ENCODE data around the gene KLHL25.

Gene KLHL25

DNA sequence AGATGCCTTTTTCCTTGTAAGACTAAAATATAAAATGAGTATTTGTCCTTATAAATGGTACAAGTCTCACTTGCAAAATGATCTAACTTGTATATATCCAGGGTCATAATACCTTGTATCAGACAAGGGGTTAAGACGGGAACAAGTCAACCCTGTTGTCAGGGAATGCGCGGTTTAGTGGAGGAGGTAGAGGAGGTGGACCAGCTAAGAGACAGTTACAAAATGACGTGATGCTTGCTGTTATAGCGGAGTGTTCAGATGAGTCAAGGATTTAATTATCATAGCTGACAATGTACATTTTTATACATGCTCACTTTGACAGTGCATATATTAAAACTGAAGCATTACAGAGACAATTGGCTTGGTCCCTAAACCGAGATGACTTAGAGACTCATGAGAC lies 26.8 kb upstream of the KLHL25 start:
- Histone ChIP-seq H3K4me1 (ENCODE audit: control insufficient read depth in 1 of 2, insufficient read depth in 2 of 2, low read length in 2 of 2) (no peaks in the 10 kb centered on the region), H3K79me2 (ENCODE audit: control insufficient read depth, insufficient read depth, low read length, poor library complexity) (no peaks in the 10 kb centered on the region), H2BK120ac (ENCODE audit: insufficient read depth, low read length, poor library complexity) (no peak overlapping the region), H2BK5ac (ENCODE audit: low read depth, low read length, poor library complexity) (no peak overlapping the region), H2BK12ac (ENCODE audit: low read length) (no peak overlapping the region), H3K4me2 (ENCODE audit: low read length) (no peak overlapping the region), H3K9ac (ENCODE audit: low read length) (no peak overlapping the region), H3K27me3 (ENCODE audit: insufficient read depth, low read length) (no peaks in the 10 kb centered on the region), H3K4ac (ENCODE audit: low read depth, low read length) (no peak overlapping the region), H4K8ac (ENCODE audit: low read depth, low read length) (no peak overlapping the region), H3K27ac (ENCODE audit: low read depth, low read length) (no peak overlapping the region), H3K23ac (ENCODE audit: low read length) (no peak overlapping the region), H4K91ac (ENCODE audit: low read depth, low read length) (no peak overlapping the region), H2AK5ac (ENCODE audit: low read length) (no peak overlapping the region), H4K12ac (ENCODE audit: low read depth, low read length) (no peak overlapping the region), H3K14ac (ENCODE audit: low read length) (no peak overlapping the region), H2AFZ (ENCODE audit: insufficient read depth, low read length, poor library complexity) (no peak overlapping the region), H3K9me3 (ENCODE audit: insufficient read depth, low read depth, low read length) (no peaks in the 10 kb centered on the region), H3K36me3 (ENCODE audit: control insufficient read depth in 1 of 2, insufficient read depth in 2 of 2, low read length in 2 of 2) (no peaks in the 10 kb centered on the region), H3K79me1 (ENCODE audit: low read length) (no peaks in the 10 kb centered on the region), H3K4me3 (ENCODE audit: low read depth, low read length) (no peak overlapping the region), H3K18ac (ENCODE audit: low read length) (no peak overlapping the region)
- WGBS (ENCODE audit: extremely low coverage, insufficient coverage, insufficient read length): no CpG with 5 or more reads among the region's 6 CpGs
- no peak for DNase-seq

DNA sequence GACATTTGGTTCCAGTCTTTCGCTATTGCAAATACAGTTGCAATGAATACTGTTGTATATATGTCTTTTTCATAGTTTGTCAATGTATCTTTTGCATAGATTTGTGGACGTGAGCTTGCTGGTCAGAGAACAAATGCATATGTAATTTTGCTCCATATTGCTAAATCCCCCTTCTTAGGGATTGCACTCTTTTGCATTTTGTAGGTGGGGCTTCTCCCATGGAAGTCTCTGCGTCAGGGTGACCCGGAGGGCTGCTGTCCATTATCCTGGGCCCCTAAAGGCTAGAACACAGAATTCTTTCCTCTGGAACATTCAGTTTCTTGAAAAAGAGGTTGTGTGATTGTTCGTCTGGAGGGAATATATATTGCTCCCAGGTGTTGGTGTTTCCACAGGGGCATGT lies 25.2 kb upstream of the KLHL25 start:
- H3K4ac ChIP-seq (ENCODE audit: low read depth, low read length): no peak overlapping the region
- WGBS (ENCODE audit: extremely low coverage, insufficient coverage, insufficient read length): no CpG with 5 or more reads among the region's 5 CpGs
- no peak overlapping the region for H3K23ac ChIP-seq (ENCODE audit: low read length)
- no peak overlapping the region for H4K12ac ChIP-seq (ENCODE audit: low read depth, low read length)
- H3K9ac ChIP-seq (ENCODE audit: low read length): no peak overlapping the region
- H2BK12ac ChIP-seq (ENCODE audit: low read length): no peak overlapping the region
- no peaks in the 10 kb centered on the region for H3K36me3 ChIP-seq (ENCODE audit: control insufficient read depth in 1 of 2, insufficient read depth in 2 of 2, low read length in 2 of 2)
- no peak overlapping the region for H4K8ac ChIP-seq (ENCODE audit: low read depth, low read length)
- H2AK5ac ChIP-seq (ENCODE audit: low read length): no peak overlapping the region
- H3K79me2 ChIP-seq (ENCODE audit: control insufficient read depth, insufficient read depth, low read length, poor library complexity): no peaks in the 10 kb centered on the region
- H3K79me1 ChIP-seq (ENCODE audit: low read length): no peaks in the 10 kb centered on the region
- H4K91ac ChIP-seq (ENCODE audit: low read depth, low read length): no peak overlapping the region
- no peak for DNase-seq
- H3K9me3 ChIP-seq (ENCODE audit: insufficient read depth, low read depth, low read length): no peaks in the 10 kb centered on the region
- no peak overlapping the region for H3K4me3 ChIP-seq (ENCODE audit: low read depth, low read length)
- no peak overlapping the region for H2AFZ ChIP-seq (ENCODE audit: insufficient read depth, low read length, poor library complexity)
- no peak overlapping the region for H3K27ac ChIP-seq (ENCODE audit: low read depth, low read length)
- no peaks in the 10 kb centered on the region for H3K4me1 ChIP-seq (ENCODE audit: control insufficient read depth in 1 of 2, insufficient read depth in 2 of 2, low read length in 2 of 2)
- no peak overlapping the region for H2BK5ac ChIP-seq (ENCODE audit: low read depth, low read length, poor library complexity)
- no peak overlapping the region for H3K18ac ChIP-seq (ENCODE audit: low read length)
- H2BK120ac ChIP-seq (ENCODE audit: insufficient read depth, low read length, poor library complexity): no peak overlapping the region
- H3K4me2 ChIP-seq (ENCODE audit: low read length): no peak overlapping the region
- no peak overlapping the region for H3K14ac ChIP-seq (ENCODE audit: low read length)
- H3K27me3 ChIP-seq (ENCODE audit: insufficient read depth, low read length): no peaks in the 10 kb centered on the region

DNA sequence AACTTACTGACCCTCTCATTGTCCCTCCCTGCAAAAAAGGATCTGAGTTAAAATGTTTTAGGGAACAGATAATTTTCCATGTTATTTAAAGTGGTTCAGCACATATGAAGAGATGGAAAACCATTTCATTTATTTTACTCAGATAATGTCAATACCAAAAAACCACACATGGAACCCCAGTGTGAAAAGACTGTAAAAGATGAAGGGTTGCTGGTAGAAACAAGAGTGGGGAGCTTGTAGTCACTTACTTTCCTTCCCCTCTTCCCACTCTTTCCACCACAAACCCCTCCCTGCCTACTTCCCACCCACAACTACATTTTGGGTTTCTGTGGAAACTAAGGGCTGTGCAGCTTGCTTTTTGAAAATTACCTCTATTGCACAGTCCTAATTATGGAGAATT lies 18.5 kb upstream of the KLHL25 start:
- DNase-seq: no peak
- H4K8ac ChIP-seq (ENCODE audit: low read depth, low read length): no peak overlapping the region
- H3K27me3 ChIP-seq (ENCODE audit: insufficient read depth, low read length): no peaks in the 10 kb centered on the region
- no peak overlapping the region for H3K9ac ChIP-seq (ENCODE audit: low read length)
- no peak overlapping the region for H3K18ac ChIP-seq (ENCODE audit: low read length)
- no peak overlapping the region for H2BK12ac ChIP-seq (ENCODE audit: low read length)
- H2AFZ ChIP-seq (ENCODE audit: insufficient read depth, low read length, poor library complexity): no peak overlapping the region
- no peaks in the 10 kb centered on the region for H3K9me3 ChIP-seq (ENCODE audit: insufficient read depth, low read depth, low read length)
- H2BK5ac ChIP-seq (ENCODE audit: low read depth, low read length, poor library complexity): no peak overlapping the region
- H2BK120ac ChIP-seq (ENCODE audit: insufficient read depth, low read length, poor library complexity): no peak overlapping the region
- no peak overlapping the region for H4K12ac ChIP-seq (ENCODE audit: low read depth, low read length)
- no peaks in the 10 kb centered on the region for H3K79me1 ChIP-seq (ENCODE audit: low read length)
- H3K79me2 ChIP-seq (ENCODE audit: control insufficient read depth, insufficient read depth, low read length, poor library complexity): no peaks in the 10 kb centered on the region
- no peak overlapping the region for H3K4me3 ChIP-seq (ENCODE audit: low read depth, low read length)
- no peak overlapping the region for H3K4ac ChIP-seq (ENCODE audit: low read depth, low read length)
- H3K4me1 ChIP-seq (ENCODE audit: control insufficient read depth in 1 of 2, insufficient read depth in 2 of 2, low read length in 2 of 2): no peaks in the 10 kb centered on the region
- no peak overlapping the region for H3K23ac ChIP-seq (ENCODE audit: low read length)
- H3K4me2 ChIP-seq (ENCODE audit: low read length): no peak overlapping the region
- no peak overlapping the region for H3K27ac ChIP-seq (ENCODE audit: low read depth, low read length)
- H4K91ac ChIP-seq (ENCODE audit: low read depth, low read length): no peak overlapping the region
- no peaks in the 10 kb centered on the region for H3K36me3 ChIP-seq (ENCODE audit: control insufficient read depth in 1 of 2, insufficient read depth in 2 of 2, low read length in 2 of 2)
- no peak overlapping the region for H3K14ac ChIP-seq (ENCODE audit: low read length)
- H2AK5ac ChIP-seq (ENCODE audit: low read length): no peak overlapping the region

DNA sequence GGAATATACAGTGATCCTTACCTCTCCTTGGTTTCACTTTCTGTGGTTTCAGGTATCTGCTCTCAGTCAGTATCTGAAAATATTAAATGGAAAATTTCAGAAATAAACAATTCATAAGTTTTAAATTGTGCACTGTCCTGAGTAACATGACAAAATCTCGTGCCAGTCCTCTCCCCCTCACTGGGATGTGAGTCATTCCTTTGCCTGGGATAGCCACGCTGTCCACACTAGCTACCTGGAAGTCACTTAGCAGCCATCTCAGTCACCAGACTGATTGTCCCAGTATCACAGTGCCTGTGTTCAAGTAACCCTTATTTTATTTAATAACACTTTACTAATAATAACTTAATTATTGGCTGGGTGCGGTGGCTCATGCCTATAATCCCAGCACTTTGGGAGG lies 15.3 kb upstream of the KLHL25 start:
- Histone ChIP-seq H3K4ac (ENCODE audit: low read depth, low read length) (no peak overlapping the region), H3K79me2 (ENCODE audit: control insufficient read depth, insufficient read depth, low read length, poor library complexity) (no peaks in the 10 kb centered on the region), H3K36me3 (ENCODE audit: control insufficient read depth in 1 of 2, insufficient read depth in 2 of 2, low read length in 2 of 2) (no peaks in the 10 kb centered on the region), H2BK120ac (ENCODE audit: insufficient read depth, low read length, poor library complexity) (no peak overlapping the region), H3K4me1 (ENCODE audit: control insufficient read depth in 1 of 2, insufficient read depth in 2 of 2, low read length in 2 of 2) (no peaks in the 10 kb centered on the region), H3K4me3 (ENCODE audit: low read depth, low read length) (no peak overlapping the region), H4K91ac (ENCODE audit: low read depth, low read length) (no peak overlapping the region), H4K12ac (ENCODE audit: low read depth, low read length) (no peak overlapping the region), H3K14ac (ENCODE audit: low read length) (no peak overlapping the region), H3K27me3 (ENCODE audit: insufficient read depth, low read length) (no peaks in the 10 kb centered on the region), H3K27ac (ENCODE audit: low read depth, low read length) (no peak overlapping the region), H2AK5ac (ENCODE audit: low read length) (no peak overlapping the region), H3K9ac (ENCODE audit: low read length) (no peak overlapping the region), H3K18ac (ENCODE audit: low read length) (no peak overlapping the region), H2BK5ac (ENCODE audit: low read depth, low read length, poor library complexity) (no peak overlapping the region), H2AFZ (ENCODE audit: insufficient read depth, low read length, poor library complexity) (no peak overlapping the region), H4K8ac (ENCODE audit: low read depth, low read length) (no peak overlapping the region), H3K4me2 (ENCODE audit: low read length) (no peak overlapping the region), H3K9me3 (ENCODE audit: insufficient read depth, low read depth, low read length) (no peaks in the 10 kb centered on the region), H3K79me1 (ENCODE audit: low read length) (no peaks in the 10 kb centered on the region), H2BK12ac (ENCODE audit: low read length) (no peak overlapping the region), H3K23ac (ENCODE audit: low read length) (no peak overlapping the region)
- WGBS (ENCODE audit: extremely low coverage, insufficient coverage, insufficient read length): no CpG with 5 or more reads among the region's 3 CpGs
- no peak for DNase-seq

DNA sequence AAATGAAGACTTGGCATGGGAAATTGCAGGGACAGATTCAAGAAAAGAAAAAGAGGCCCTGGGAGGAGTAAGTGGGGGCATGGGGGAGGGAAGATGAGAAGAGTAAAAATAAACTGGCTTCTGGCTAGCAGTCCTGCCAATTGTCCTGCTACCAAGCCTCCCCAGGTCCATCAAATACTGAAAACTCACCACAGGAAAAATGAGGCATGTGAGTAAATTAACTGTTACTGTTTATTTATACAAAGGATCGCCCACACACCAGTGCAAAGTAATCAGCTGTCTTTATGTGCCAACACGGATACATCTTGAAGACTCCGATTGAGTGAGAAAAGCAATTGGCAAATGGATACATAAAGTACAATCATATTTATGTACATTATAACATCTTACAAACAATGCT lies 10.7 kb upstream of the KLHL25 start:
- Histone ChIP-seq H3K9me3 (ENCODE audit: insufficient read depth, low read depth, low read length) (peaks cover 2% of the 10 kb centered on the region), H3K4me2 (ENCODE audit: low read length) (no peak overlapping the region), H3K18ac (ENCODE audit: low read length) (no peak overlapping the region), H3K4me1 (ENCODE audit: control insufficient read depth in 1 of 2, insufficient read depth in 2 of 2, low read length in 2 of 2) (no peaks in the 10 kb centered on the region), H3K23ac (ENCODE audit: low read length) (no peak overlapping the region), H4K12ac (ENCODE audit: low read depth, low read length) (no peak overlapping the region), H3K9ac (ENCODE audit: low read length) (no peak overlapping the region), H3K79me1 (ENCODE audit: low read length) (no peaks in the 10 kb centered on the region), H3K36me3 (ENCODE audit: control insufficient read depth in 1 of 2, insufficient read depth in 2 of 2, low read length in 2 of 2) (no peaks in the 10 kb centered on the region), H2AFZ (ENCODE audit: insufficient read depth, low read length, poor library complexity) (no peak overlapping the region), H2BK12ac (ENCODE audit: low read length) (no peak overlapping the region), H3K4ac (ENCODE audit: low read depth, low read length) (no peak overlapping the region), H3K27me3 (ENCODE audit: insufficient read depth, low read length) (no peaks in the 10 kb centered on the region), H2BK5ac (ENCODE audit: low read depth, low read length, poor library complexity) (no peak overlapping the region), H2BK120ac (ENCODE audit: insufficient read depth, low read length, poor library complexity) (no peak overlapping the region), H4K91ac (ENCODE audit: low read depth, low read length) (no peak overlapping the region), H4K8ac (ENCODE audit: low read depth, low read length) (no peak overlapping the region), H3K14ac (ENCODE audit: low read length) (no peak overlapping the region), H3K79me2 (ENCODE audit: control insufficient read depth, insufficient read depth, low read length, poor library complexity) (no peaks in the 10 kb centered on the region), H2AK5ac (ENCODE audit: low read length) (no peak overlapping the region), H3K27ac (ENCODE audit: low read depth, low read length) (no peak overlapping the region), H3K4me3 (ENCODE audit: low read depth, low read length) (no peak overlapping the region)
- DNase-seq: no peak
- WGBS (ENCODE audit: extremely low coverage, insufficient coverage, insufficient read length): no CpG with 5 or more reads among the region's 3 CpGs
